ENCODE data around the gene C2. TPM values are rescaled to one million over a fixed set of nuclear protein-coding genes. Genes with fewer than 3 reads are reported as not detected.
A peak's percentile ranks its signal among the peaks of the same experiment; 100 is the strongest.

The C2 gene
- total RNA-seq, 1 donor from 2014 or later: 2.4 TPM

DNA sequence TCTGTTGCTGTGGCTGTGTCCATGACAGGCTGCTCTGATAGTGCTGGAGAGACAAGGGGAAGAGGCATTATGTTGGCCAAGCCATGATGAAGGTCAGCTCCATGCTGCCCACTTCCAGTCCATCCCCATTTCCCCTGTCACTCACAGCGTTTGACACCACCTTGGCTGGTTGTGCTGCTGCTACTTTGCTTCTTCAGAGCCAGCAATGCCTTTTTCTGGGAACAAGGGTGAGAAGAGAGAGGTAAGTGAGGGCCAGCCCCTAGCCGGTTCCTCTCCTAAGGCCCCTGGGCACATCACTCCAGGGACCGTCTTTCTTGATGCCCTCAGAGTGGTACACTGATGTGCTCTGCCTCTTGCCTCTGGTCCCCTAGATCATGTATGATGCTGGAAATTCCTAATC is 29.3 kb downstream of the C2 start:
- DNase-seq (ENCODE audit: extremely low spot score, unreplicated experiment): no peak
- H3K36me3 Mint-ChIP-seq (ENCODE audit: unreplicated experiment): peaks cover 45% of the 10 kb centered on the region
- no peaks in the 10 kb centered on the region for H3K27me3 Mint-ChIP-seq (ENCODE audit: unreplicated experiment)
- H3K4me3 Mint-ChIP-seq (ENCODE audit: unreplicated experiment): no peak overlapping the region
- TF ChIP-seq, protein P1, sequence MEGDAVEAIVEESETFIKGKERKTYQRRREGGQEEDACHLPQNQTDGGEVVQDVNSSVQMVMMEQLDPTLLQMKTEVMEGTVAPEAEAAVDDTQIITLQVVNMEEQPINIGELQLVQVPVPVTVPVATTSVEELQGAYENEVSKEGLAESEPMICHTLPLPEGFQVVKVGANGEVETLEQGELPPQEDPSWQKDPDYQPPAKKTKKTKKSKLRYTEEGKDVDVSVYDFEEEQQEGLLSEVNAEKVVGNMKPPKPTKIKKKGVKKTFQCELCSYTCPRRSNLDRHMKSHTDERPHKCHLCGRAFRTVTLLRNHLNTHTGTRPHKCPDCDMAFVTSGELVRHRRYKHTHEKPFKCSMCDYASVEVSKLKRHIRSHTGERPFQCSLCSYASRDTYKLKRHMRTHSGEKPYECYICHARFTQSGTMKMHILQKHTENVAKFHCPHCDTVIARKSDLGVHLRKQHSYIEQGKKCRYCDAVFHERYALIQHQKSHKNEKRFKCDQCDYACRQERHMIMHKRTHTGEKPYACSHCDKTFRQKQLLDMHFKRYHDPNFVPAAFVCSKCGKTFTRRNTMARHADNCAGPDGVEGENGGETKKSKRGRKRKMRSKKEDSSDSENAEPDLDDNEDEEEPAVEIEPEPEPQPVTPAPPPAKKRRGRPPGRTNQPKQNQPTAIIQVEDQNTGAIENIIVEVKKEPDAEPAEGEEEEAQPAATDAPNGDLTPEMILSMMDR (IDR thresholded peaks at IDR 0.05): no peak
- H3K27ac Mint-ChIP-seq (ENCODE audit: unreplicated experiment): no peak overlapping the region
- H3K4me1 Mint-ChIP-seq (ENCODE audit: unreplicated experiment): peaks cover 23% of the 10 kb centered on the region
- H3K9me3 Mint-ChIP-seq (ENCODE audit: unreplicated experiment): no peaks in the 10 kb centered on the region

DNA sequence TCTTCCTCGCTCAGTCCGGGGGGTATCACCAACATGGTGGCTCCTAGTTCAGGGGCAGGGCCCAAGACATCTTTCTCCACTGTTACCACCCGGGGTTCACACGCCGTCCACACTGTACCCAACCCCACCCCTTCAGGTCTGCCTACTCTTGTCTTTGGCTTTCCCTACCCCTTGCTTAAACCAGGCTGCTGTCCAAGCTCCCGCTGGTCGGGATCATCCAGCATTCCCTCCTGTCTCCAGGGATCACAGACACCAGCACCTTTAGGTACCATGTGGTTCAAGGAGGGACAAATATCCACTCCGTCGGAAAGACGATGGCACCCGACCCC is 30.9 kb downstream of the C2 start:
- Mint-ChIP-seq H3K4me1 (ENCODE audit: unreplicated experiment) (peaks cover 23% of the 10 kb centered on the region), H3K27ac (ENCODE audit: unreplicated experiment) (peak overlapping the region; percentile 92), H3K4me3 (ENCODE audit: unreplicated experiment) (peak overlapping the region; percentile 96), H3K27me3 (ENCODE audit: unreplicated experiment) (no peaks in the 10 kb centered on the region), H3K9me3 (ENCODE audit: unreplicated experiment) (no peaks in the 10 kb centered on the region), H3K36me3 (ENCODE audit: unreplicated experiment) (peaks cover 51% of the 10 kb centered on the region)
- no peak for DNase-seq (ENCODE audit: extremely low spot score, unreplicated experiment)
- TF ChIP-seq, protein P1 (IDR thresholded peaks at IDR 0.05): no peak

DNA sequence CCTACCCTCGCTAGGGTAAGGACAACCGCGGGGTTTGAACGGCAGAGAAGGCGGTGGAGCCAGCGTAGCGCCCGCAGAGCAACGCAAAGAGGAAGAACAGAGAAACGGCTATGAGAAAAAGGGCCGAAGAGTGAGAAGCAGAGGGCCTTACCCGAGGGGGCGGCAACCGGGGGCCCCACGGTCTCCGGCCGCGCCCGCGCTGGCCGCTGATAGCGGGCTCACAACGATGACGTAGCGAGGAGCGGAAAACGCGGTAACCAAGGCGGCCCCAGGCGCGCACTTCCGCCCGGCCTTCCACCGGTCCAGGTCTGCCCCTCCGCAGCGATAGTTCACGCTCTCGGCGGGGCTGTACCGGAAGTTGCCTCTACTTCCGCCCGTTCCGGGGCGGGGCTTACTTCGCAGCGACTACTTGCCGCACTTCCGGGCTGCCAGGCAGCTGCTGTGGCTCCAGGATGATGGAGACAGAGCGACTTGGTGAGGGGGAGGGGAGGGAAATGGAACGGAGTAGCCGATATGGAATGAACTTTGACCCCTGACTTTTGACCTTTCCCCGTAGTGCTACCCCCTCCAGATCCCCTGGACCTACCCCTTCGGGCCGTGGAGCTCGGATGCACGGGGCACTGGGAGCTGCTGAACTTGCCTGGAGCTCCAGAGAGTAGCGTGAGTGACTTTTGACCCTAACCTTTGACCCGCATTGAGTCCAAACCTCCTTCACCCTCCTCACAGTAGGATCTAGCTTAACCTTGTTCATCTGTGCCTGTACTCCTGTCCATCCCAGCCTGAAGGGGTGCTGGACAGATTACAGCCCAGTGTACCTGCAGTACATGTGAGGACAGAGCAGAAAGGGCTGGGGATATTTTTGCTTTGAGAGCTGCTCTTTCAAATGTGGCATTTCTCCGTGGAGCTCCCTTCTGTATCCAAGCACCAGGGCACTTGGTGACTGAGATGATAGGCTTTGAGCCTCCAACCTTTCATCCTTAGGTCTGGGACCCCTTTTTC is 31.5 kb downstream of the C2 start, which contains the start of the genes NELFE and SKIC2:
Gene NELFE, minus strand, starts transcription at position 231 of the 999 bp plus-strand sequence. CDS start 525 bp downstream, outside the sequence.
Gene SKIC2, plus strand, starts transcription at position 435 of the 999 bp plus-strand sequence. Its CDS starts 18 bp downstream, at position 453.
- Mint-ChIP-seq H3K36me3 (ENCODE audit: unreplicated experiment) (peaks cover 48% of the 10 kb centered on the region), H3K27me3 (ENCODE audit: unreplicated experiment) (no peaks in the 10 kb centered on the region), H3K9me3 (ENCODE audit: unreplicated experiment) (no peaks in the 10 kb centered on the region), H3K27ac (ENCODE audit: unreplicated experiment) (peak within 1 kb of the TSS; percentile 95), H3K4me1 (ENCODE audit: unreplicated experiment) (peaks cover 23% of the 10 kb centered on the region), H3K4me3 (ENCODE audit: unreplicated experiment) (peak within 1 kb of the TSS; percentile 96)
- TF ChIP-seq, protein P1 (IDR thresholded peaks at IDR 0.05): no peak
- DNase-seq (ENCODE audit: extremely low spot score, unreplicated experiment): peak; percentile 99

DNA sequence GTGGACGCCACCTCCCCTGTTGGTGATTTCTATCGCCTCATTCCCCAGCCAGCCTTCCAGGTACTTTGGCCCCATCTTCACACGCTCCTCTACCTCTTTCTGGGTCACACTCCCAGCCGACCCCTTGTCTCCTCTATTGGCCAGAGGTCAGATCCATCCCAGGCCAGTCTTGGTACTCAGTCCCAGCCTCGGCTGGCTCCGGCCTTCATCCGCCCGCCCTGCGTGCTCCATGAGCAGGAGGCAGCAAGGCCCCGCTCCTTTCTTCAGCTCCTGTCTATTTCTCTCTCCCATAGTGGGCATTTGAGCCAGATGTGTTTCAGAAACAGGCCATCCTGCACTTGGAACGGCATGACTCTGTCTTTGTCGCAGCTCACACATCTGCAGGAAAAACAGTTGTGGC is 34.1 kb downstream of the C2 start:
- no peaks in the 10 kb centered on the region for H3K9me3 Mint-ChIP-seq (ENCODE audit: unreplicated experiment)
- H3K4me3 Mint-ChIP-seq (ENCODE audit: unreplicated experiment): no peak overlapping the region
- no peak for DNase-seq (ENCODE audit: extremely low spot score, unreplicated experiment)
- H3K27me3 Mint-ChIP-seq (ENCODE audit: unreplicated experiment): no peaks in the 10 kb centered on the region
- H3K36me3 Mint-ChIP-seq (ENCODE audit: unreplicated experiment): peaks cover 46% of the 10 kb centered on the region
- peaks cover 23% of the 10 kb centered on the region for H3K4me1 Mint-ChIP-seq (ENCODE audit: unreplicated experiment)
- H3K27ac Mint-ChIP-seq (ENCODE audit: unreplicated experiment): no peak overlapping the region
- TF ChIP-seq, protein P1 (IDR thresholded peaks at IDR 0.05): no peak

DNA sequence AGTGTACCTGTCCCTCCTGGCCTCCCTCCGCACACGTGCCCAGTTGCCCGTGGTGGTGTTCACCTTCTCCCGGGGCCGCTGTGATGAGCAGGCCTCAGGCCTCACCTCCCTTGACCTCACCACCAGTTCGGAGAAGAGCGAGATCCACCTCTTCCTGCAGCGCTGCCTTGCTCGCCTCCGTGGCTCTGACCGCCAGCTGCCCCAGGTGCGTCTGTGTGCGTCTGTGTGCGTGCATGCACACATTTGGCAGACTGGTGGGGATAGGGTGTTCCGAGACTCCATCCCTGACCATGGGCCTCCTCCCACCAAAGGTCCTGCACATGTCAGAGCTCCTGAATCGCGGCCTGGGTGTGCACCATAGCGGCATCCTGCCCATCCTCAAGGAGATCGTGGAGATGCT is 36.4 kb downstream of the C2 start:
- TF ChIP-seq, protein P1 (IDR thresholded peaks at IDR 0.05): no peak
- Mint-ChIP-seq H3K27me3 (ENCODE audit: unreplicated experiment) (no peaks in the 10 kb centered on the region), H3K9me3 (ENCODE audit: unreplicated experiment) (no peaks in the 10 kb centered on the region), H3K27ac (ENCODE audit: unreplicated experiment) (no peak overlapping the region), H3K4me1 (ENCODE audit: unreplicated experiment) (peaks cover 13% of the 10 kb centered on the region), H3K36me3 (ENCODE audit: unreplicated experiment) (peaks cover 49% of the 10 kb centered on the region), H3K4me3 (ENCODE audit: unreplicated experiment) (no peak overlapping the region)
- DNase-seq (ENCODE audit: extremely low spot score, unreplicated experiment): no peak

Data from osteocyte (in vitro differentiated cells).